Coronary artery (tissue), 2 donors: ENCODE measurements around the gene CYP4F3.
"Not testable (repeated sequence)": the region's sequence is repeated elsewhere in the genome, so short reads cannot be mapped to it uniquely, and the experiment has no call there.

ENCODE experiments used
- DNase-seq: peaks from one replicate; pipeline ENCODE4 v3.0.0-alpha.2; 2017; ENCODE audit warnings: low spot score
- H3K27ac ChIP-seq, 2 donors: fragments of 200-600 bp; sonication (generic); one replicate each; pipeline ENCODE4 v1.5.1; 2016 to 2019
- H3K4me3 ChIP-seq: fragments of 200-600 bp; sonication (generic); 2 replicates; pipeline ENCODE4 v1.5.1; 2016; ENCODE audit warnings: mild to moderate bottlenecking, moderate library complexity
- CTCF ChIP-seq: fragments of 200-600 bp; sonication (generic); IDR thresholded peaks from one replicate; pipeline ENCODE4 v1.5.1; 2019; ENCODE audit warnings: antibody characterized with exemption

The CYP4F3 gene

GRCh38 chr19:15640294-15640903, at the start of gene CYP4F3:
CYP4F3 (plus strand) TSS chr19:15640897; CDS start chr19:15641416, 519 bp downstream.
- Histone ChIP-seq H3K27ac (no peak within 1 kb of the TSS), H3K4me3 (no peak within 1 kb of the TSS)
- no peak for DNase-seq

GRCh38 chr19:15591796-15592195, 48.9 kb upstream of the CYP4F3 start:
- peak; percentile 46 for DNase-seq
- no peak for TF ChIP-seq CTCF
- Histone ChIP-seq H3K27ac (no peak overlapping the region), H3K4me3 (no peak overlapping the region)

More at GRCh38 chr19:15640294-15640903, at the start of gene CYP4F3:
- no peak for TF ChIP-seq CTCF

DNA sequence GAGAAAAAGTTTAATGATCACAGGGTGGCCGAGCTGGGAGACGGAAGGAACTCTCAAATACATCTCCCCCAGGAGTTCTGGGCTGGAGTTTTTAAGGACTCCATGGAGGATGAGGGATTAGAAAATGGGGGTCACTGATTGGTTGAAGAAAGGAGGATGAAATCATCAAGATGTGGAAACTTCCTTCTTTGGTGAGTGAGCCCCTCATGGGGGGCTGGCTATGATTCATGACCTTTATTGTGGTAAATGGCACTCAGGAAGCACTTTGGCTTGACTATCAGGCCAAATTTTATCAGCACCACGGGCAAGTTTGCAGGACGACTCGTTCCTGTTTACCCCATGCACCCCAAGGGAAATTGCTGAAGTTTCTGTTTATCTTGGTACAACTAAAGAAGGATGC, 48.2 kb upstream of the CYP4F3 start:
- not testable (repeated sequence) for H3K27ac ChIP-seq, H3K4me3 ChIP-seq
- DNase-seq = peak; percentile 28

DNA sequence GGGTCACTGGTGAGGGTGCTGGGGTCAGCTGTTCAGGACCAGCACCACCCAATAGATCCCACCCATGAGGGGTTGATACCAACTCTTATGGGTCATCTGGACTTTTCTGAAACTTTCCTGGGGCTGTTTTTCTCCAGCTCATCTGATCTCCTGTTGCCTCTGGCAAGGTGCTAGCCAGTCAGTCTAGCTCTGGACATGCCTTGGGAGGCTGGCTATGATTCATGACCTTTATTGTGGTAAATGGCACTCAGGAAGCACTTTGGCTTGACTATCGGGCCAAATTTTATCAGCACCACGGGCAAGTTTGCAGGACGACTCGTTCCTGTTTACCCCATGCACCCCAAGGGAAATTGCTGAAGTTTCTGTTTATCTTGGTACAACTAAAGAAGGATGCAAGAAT, 46.9 kb upstream of the CYP4F3 start:
- H3K4me3 ChIP-seq, DNase-seq, H3K27ac ChIP-seq: not testable (repeated sequence)

- peak; percentile 21 for DNase-seq
- no peak for TF ChIP-seq CTCF
- H3K27ac ChIP-seq = no peak overlapping the region
Measured at GRCh38 chr19:15595069-15595468, 45.6 kb upstream of the CYP4F3 start.

DNA sequence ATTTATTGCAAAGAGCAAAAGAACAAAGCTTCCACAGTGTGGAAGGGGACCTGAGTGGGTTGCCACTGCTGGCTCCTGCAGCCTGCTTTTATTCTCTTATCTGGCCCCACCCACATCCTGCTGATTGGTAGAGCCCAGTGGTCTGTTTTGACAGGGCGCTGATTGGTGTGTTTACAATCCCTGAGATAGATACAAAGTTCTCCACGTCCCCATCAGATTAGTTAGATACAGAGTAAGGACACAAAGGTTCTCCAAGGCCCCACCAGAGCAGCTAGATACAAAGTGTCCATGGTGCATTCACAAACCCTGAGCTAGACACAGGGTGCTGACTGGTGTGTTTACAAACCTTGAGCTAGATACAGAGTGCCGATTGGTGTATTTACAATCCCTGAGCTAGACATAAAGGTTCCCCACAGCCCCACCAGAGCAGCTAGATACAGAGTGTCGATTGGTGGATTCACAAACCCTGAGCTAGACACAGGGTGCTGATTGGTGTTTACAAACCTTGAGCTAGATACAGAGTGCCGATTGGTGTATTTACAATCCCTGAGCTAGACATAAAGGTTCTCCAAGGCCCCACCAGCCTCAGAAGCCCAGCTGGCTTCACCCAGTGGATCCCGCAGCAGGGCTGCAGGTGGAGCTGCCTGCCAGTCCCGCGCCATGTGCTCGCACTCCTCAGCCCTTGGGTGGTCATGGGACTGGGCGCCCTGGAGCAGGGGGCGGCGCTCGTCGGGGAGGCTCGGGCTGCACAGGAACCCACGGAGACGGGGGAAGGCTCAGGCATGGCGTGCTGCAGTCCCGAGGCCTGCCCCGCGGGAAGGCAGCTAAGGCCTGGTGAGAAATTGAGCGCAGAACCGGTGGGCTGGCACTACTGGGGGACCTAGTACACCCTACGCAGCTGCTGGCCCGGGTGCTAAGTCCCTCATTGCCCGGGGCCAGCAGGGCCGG, 32.4 kb upstream of the CYP4F3 start:
- DNase-seq = peak; percentile 1
- not testable (repeated sequence) for H3K27ac ChIP-seq, H3K4me3 ChIP-seq

More at GRCh38 chr19:15595069-15595468, 45.6 kb upstream of the CYP4F3 start:
- no peak overlapping the region for H3K4me3 ChIP-seq

DNA sequence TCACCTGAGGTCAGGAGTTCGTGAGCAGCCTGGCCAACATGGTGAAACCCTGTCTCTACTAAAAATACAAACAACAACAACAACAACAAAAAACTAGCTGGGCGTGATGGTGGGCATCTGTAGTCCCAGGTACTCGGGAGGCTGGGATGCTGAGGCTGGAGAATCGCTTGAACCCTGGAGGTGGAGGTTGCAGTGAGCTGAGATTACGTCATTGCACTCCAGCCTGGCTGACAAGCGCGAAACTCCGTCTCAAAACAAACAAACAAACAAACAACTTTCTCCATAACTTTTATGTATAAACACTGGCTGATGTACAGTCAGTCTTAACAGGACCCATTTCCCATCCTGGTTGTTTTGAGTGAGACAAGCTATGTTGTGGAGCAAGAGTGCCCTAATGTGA, 31.4 kb upstream of the CYP4F3 start:
- no peak overlapping the region for H3K27ac ChIP-seq
- no peak for TF ChIP-seq CTCF
- no peak overlapping the region for H3K4me3 ChIP-seq
- peak; percentile 21 for DNase-seq

GRCh38 chr19:15612342-15612741, 28.4 kb upstream of the CYP4F3 start:
- TF ChIP-seq CTCF = no peak
- no peak overlapping the region for H3K4me3 ChIP-seq
- no peak overlapping the region for H3K27ac ChIP-seq
- no peak for DNase-seq
